ENCODE data around the gene HSD3B2.

GRCh38 chr1:119442756-119443155, 27.8 kb downstream of the HSD3B2 start:
- TF ChIP-seq, protein P1, sequence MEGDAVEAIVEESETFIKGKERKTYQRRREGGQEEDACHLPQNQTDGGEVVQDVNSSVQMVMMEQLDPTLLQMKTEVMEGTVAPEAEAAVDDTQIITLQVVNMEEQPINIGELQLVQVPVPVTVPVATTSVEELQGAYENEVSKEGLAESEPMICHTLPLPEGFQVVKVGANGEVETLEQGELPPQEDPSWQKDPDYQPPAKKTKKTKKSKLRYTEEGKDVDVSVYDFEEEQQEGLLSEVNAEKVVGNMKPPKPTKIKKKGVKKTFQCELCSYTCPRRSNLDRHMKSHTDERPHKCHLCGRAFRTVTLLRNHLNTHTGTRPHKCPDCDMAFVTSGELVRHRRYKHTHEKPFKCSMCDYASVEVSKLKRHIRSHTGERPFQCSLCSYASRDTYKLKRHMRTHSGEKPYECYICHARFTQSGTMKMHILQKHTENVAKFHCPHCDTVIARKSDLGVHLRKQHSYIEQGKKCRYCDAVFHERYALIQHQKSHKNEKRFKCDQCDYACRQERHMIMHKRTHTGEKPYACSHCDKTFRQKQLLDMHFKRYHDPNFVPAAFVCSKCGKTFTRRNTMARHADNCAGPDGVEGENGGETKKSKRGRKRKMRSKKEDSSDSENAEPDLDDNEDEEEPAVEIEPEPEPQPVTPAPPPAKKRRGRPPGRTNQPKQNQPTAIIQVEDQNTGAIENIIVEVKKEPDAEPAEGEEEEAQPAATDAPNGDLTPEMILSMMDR (IDR thresholded peaks at IDR 0.05) = no peak
- TF ChIP-seq POLR2A (IDR thresholded peaks at IDR 0.05) (no peak), POLR2AphosphoS5 (IDR thresholded peaks at IDR 0.05) (no peak)

Measured in sigmoid colon (tissue), 4 donors.